ENCODE measurements around the gene ANKS1B.

GRCh38 chr12:99476956-99477355 is 507.8 kb downstream of the ANKS1B start:
- TF ChIP-seq POLR2A (IDR thresholded peaks at IDR 0.05; ENCODE audit: low read depth, low read length) (no peak), CTCF (conservative IDR thresholded peaks at IDR 0.05; ENCODE audit: low read depth, low read length) (no peak), RAD21 (IDR thresholded peaks at IDR 0.05; ENCODE audit: low read length) (no peak), MAZ (IDR thresholded peaks at IDR 0.05; ENCODE audit: borderline replicate concordance, low read depth, low read length) (no peak), RFX5 (IDR thresholded peaks at IDR 0.05; ENCODE audit: low read depth, low read length) (no peak), ELK1 (IDR thresholded peaks at IDR 0.05; ENCODE audit: borderline replicate concordance, low read depth, low read length) (no peak), SMC3 (IDR thresholded peaks at IDR 0.05; ENCODE audit: low read depth, low read length) (no peak), MXI1 (IDR thresholded peaks at IDR 0.05; ENCODE audit: borderline replicate concordance, low read depth, low read length) (no peak)

Measured in IMR-90 (cell line).